Anterior cingulate cortex (tissue), 58 donors: ENCODE data around the gene GALNT12.
A peak's percentile ranks its signal among the peaks of the same experiment; 100 is the strongest.

Experiments used
- DNase-seq, 58 donors: peaks; one replicate each; lab custom pipeline; 2025; lab: John Stamatoyannopoulos, UW

GALNT12 gene

GRCh38 chr9:98798254-98798653 lies 9.2 kb upstream of the GALNT12 start:
- no peak for DNase-seq

- DNase-seq, result no peak
Measured at GRCh38 chr9:98801561-98801960, 5.9 kb upstream of the GALNT12 start.

GRCh38 chr9:98801969-98802371 lies 5.5 kb upstream of the GALNT12 start:
- no peak for DNase-seq

- DNase-seq, result no peak
Measured at GRCh38 chr9:98804083-98804482, 3.4 kb upstream of the GALNT12 start.

GRCh38 chr9:98805506-98806272 lies 1.8 kb upstream of the GALNT12 start:
- no peak for DNase-seq

- DNase-seq, result peak in 1 of 58 donors; percentile 12
Measured at GRCh38 chr9:98806394-98807035, 955 bp upstream of the GALNT12 start.

GRCh38 chr9:98807814-98808195 lies 335 bp downstream of the GALNT12 start:
- peak in 3 of 58 donors; percentile 16 to 49 (median 25) for DNase-seq

GRCh38 chr9:98808411-98808815 lies 943 bp downstream of the GALNT12 start:
- DNase-seq, result peak in 2 of 58 donors; percentile 11 to 16

GRCh38 chr9:98808875-98809274 lies 1.4 kb downstream of the GALNT12 start:
- no peak for DNase-seq

GRCh38 chr9:98809311-98810101 lies 2.0 kb downstream of the GALNT12 start:
- DNase-seq, result no peak

GRCh38 chr9:98810102-98810842 lies 2.8 kb downstream of the GALNT12 start:
- no peak for DNase-seq

GRCh38 chr9:98811051-98811650 lies 3.7 kb downstream of the GALNT12 start:
- no peak for DNase-seq

- DNase-seq, result no peak
Measured at GRCh38 chr9:98815391-98815951, 8.0 kb downstream of the GALNT12 start.

- DNase-seq, result no peak
Measured at GRCh38 chr9:98818764-98819163, 11.3 kb downstream of the GALNT12 start.

- DNase-seq, result no peak
Measured at GRCh38 chr9:98819231-98819630, 11.8 kb downstream of the GALNT12 start.

GRCh38 chr9:98821831-98822230 lies 14.4 kb downstream of the GALNT12 start:
- DNase-seq, result no peak

- DNase-seq, result no peak
Measured at GRCh38 chr9:98822661-98823060, 15.2 kb downstream of the GALNT12 start.

- no peak for DNase-seq
Measured at GRCh38 chr9:98823666-98824334, 16.3 kb downstream of the GALNT12 start.

- no peak for DNase-seq
Measured at GRCh38 chr9:98825414-98825813, 17.9 kb downstream of the GALNT12 start.
